GM12891 (cell line): ENCODE data around the gene AJAP1. TPM values are rescaled to one million over a fixed set of nuclear protein-coding genes. Genes with fewer than 3 reads are reported as not detected.

Source experiments
- DNase-seq: peaks from one replicate; pipeline ENCODE4 v3.0.0; 2011; ENCODE audit warnings: low spot score; ENCODE audit not compliant: insufficient read length
- FAIRE-seq: peaks from 2 replicates; lab custom pipeline; 2011; peaks lifted over from hg19 to GRCh38; lab: Jason Lieb, UNC
- PAX5 ChIP-seq: IDR thresholded peaks from 2 replicates; pipeline ENCODE4 v1.6.1; 2011; ENCODE audit warnings: low read length, moderate library complexity, mild to moderate bottlenecking; ENCODE audit not compliant: insufficient read depth, severe bottlenecking
- POLR2A ChIP-seq: IDR thresholded peaks from 2 replicates; pipeline ENCODE4 v1.6.1; 2011; ENCODE audit warnings: low read depth, low read length, control low read depth
- POLR2AphosphoS5 ChIP-seq: IDR thresholded peaks from 2 replicates; pipeline ENCODE4 v1.6.1; 2011; ENCODE audit warnings: low read depth, low read length, control low read depth
- POU2F2 ChIP-seq: IDR thresholded peaks from 2 replicates; pipeline ENCODE4 v1.6.1; 2011; ENCODE audit warnings: low read depth, mild to moderate bottlenecking, control low read depth, low read length, moderate library complexity
- SPI1 ChIP-seq: IDR thresholded peaks from 2 replicates; pipeline ENCODE4 v1.6.1; 2011; ENCODE audit warnings: low read depth, low read length, control low read depth
- TAF1 ChIP-seq: IDR thresholded peaks from 2 replicates; pipeline ENCODE4 v1.6.1; 2011; ENCODE audit warnings: low read depth, low read length, control low read depth
- polyA plus RNA-seq: library from polyadenylated mRNA; unstranded; fragments of >200 nt; gene quantifications from one replicate; pipeline ENCODE4 v1.2.1, GENCODE V29; 2012; ENCODE audit warnings: low read depth, missing spikeins, inconsistent platforms; ENCODE audit not compliant: missing spikeins

The AJAP1 gene
- not detected for polyA plus RNA-seq

- TF ChIP-seq TAF1 (no peak), POU2F2 (no peak), SPI1 (no peak), POLR2AphosphoS5 (no peak), POLR2A (no peak), PAX5 (no peak)
- DNase-seq (no peak), FAIRE-seq (no peak)
Observed at GRCh38 chr1:4653796-4654725, at the start of gene AJAP1. Gene AJAP1 (plus strand): TSS chr1:4654609. CDS start chr1:4655426, 817 bp downstream.

- no peak for TF ChIP-seq POLR2A
- FAIRE-seq = no peak
- no peak for DNase-seq
Observed at GRCh38 chr1:4605158-4605557, 49.3 kb upstream of the AJAP1 start.

GRCh38 chr1:4611563-4612341 is 42.7 kb upstream of the AJAP1 start:
- TF ChIP-seq SPI1 (no peak), PAX5 (no peak), TAF1 (no peak)

GRCh38 chr1:4612991-4613390 is 41.4 kb upstream of the AJAP1 start:
- FAIRE-seq (no peak), DNase-seq (no peak)
- TF ChIP-seq POLR2AphosphoS5 (no peak), TAF1 (no peak), SPI1 (no peak), PAX5 (no peak), POU2F2 (no peak), POLR2A (no peak)

More at GRCh38 chr1:4611563-4612341, 42.7 kb upstream of the AJAP1 start:
- DNase-seq (no peak), FAIRE-seq (no peak)

GRCh38 chr1:4613606-4614370 is 40.6 kb upstream of the AJAP1 start:
- FAIRE-seq (no peak), DNase-seq (no peak)
- TF ChIP-seq SPI1 = no peak
- no peak for TF ChIP-seq POLR2A
- TF ChIP-seq POLR2AphosphoS5 = no peak
- no peak for TF ChIP-seq PAX5
- TF ChIP-seq TAF1 = no peak
- TF ChIP-seq POU2F2 = no peak

GRCh38 chr1:4614371-4615137 is 39.9 kb upstream of the AJAP1 start:
- DNase-seq (no peak), FAIRE-seq (no peak)
- TF ChIP-seq POU2F2 = no peak
- no peak for TF ChIP-seq SPI1
- TF ChIP-seq TAF1 = no peak
- TF ChIP-seq PAX5 = no peak
- no peak for TF ChIP-seq POLR2AphosphoS5
- no peak for TF ChIP-seq POLR2A

GRCh38 chr1:4615138-4615470 is 39.3 kb upstream of the AJAP1 start:
- TF ChIP-seq POU2F2 (no peak), POLR2A (no peak), TAF1 (no peak), SPI1 (no peak), POLR2AphosphoS5 (no peak), PAX5 (no peak)
- FAIRE-seq (no peak), DNase-seq (no peak)

- no peak for DNase-seq
- FAIRE-seq = no peak
- TF ChIP-seq POLR2AphosphoS5 (no peak), POU2F2 (no peak), SPI1 (no peak)
Observed at GRCh38 chr1:4615501-4615900, 38.9 kb upstream of the AJAP1 start.

- TF ChIP-seq TAF1 (no peak), SPI1 (no peak), POLR2A (no peak), POLR2AphosphoS5 (no peak), POU2F2 (no peak), PAX5 (no peak)
- DNase-seq = no peak
- no peak for FAIRE-seq
Observed at GRCh38 chr1:4616831-4617465, 37.5 kb upstream of the AJAP1 start.
